Ureter (tissue), 1 donor: ENCODE data around the gene MAGOH. TPM values are rescaled to one million over a fixed set of nuclear protein-coding genes. Genes with fewer than 3 reads are reported as not detected.
"Not testable (repeated sequence)": the region's sequence is repeated elsewhere in the genome, so short reads cannot be mapped to it uniquely, and the experiment has no call there.

Source experiments
- DNase-seq: peaks from one replicate; pipeline ENCODE4 v3.0.0-alpha.2; 2020; ENCODE audit warnings: low spot score
- total RNA-seq: library from RNA; stranded (reverse); gene quantifications from one replicate; pipeline ENCODE4 v1.2.4, GENCODE V29; 2023
- donor health status: DM: yes; HTN: yes; CAD: no.

Gene MAGOH
- total RNA-seq, 1 donor from 2014 or later, result 36.0 TPM

DNA sequence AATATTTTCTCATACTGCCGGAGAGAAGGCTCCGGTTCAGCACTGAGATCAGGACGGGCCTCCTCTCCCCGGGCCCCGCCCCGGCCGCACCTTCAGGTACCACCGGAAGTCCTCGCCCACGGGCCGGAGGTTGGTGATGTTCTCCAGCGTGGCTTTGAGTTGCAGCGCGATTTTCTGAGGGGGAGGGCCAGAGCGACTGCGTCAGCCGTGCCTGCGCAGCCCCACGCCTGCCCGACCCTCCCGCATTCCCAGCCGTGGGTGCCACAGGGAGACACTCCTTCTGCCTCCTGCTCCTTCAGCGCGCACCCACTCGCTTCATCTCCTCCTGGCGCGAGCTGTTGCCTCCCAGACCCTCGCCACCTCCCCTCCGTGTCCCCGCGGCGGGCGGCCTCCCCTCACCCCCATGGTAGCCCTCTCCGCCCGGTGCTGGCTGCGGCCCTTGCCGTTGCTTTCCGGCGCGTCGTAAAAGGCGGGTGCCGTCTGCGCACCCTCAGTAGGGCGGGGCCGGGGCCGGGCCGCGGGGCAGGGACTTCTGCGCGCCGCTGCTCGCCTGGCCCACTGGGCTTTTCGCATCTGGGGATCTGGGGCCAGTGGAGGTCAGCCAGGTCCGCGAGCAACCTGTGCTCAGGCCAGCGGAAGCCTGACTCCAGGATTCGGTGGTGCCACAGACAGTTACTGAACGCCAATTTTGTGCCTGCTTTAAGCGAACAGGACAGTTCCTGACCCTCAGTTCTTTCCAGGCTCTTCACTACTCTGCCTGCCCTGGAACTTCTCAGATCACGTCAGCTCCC lies 18.0 kb downstream of the MAGOH start, which contains the start of gene CZIB:
Gene CZIB (minus strand): TSS at position 464 of the 791 bp plus-strand sequence. CDS start 59 bp downstream, at position 405.
- DNase-seq, result peak; percentile 95

DNA sequence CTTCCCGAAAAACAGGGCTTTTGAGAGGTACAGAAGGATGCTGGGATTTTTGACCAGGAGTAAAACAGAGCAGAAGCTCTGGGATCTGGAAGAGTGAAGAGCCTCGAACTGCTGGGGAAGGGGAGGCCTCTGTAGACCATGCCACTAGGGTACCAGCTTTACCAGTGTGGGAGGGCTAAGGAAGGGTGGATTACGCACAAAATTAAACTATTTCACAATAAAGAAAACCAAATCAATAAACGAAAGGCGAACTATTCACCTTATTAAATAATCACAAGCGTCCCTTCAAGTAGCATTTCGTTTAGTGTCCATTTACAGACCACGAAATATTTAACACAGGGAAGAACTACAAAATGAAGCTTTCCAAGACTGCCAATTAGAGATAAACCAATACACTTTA lies 18.6 kb downstream of the MAGOH start:
- no peak for DNase-seq

DNA sequence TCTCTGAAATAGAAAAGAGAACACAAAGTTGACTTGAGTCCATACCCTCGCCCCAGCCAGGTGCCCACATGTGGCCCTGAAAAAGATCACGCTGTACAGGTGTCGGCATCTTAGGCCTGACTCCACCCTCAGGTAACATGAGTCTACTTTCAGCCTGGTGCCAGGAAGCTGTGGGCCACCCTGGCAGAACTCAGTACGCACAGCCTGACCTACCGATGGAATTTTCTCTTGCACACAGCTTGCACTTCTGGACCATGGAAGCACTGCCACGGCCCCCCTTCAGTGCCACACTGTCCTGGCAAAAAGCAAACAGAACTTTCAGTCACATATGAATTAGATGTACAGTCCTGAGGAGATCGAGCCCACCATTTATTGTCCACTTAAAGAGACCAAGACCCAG lies 20.1 kb downstream of the MAGOH start:
- DNase-seq, result no peak

DNA sequence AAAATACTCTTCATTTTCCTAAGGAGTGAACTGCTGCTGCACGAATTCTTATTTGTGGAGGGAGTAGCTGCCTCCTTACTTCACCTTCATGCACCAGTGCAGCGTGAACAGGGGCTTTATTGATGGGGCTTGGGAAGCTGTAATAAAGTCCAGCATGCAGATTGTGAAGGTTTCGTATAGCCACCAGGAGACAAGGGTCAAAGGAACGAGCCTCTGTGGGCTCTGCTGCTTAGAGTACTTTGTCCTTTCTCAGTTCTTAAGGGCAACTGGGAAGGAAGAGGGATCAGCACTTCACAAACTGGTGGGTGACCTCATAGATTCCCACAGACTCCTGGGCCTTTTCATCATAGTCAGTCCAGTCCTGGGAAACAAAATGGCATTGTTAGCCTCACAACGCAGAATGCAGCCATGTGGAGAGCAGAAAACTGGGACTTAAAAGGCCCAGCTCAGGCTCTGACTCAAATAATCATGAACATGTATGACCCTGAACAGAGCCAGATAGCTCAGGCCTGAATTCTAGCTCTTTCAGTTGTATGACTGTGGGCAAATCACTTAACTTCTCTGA lies 23.9 kb downstream of the MAGOH start:
- no peak for DNase-seq

DNA sequence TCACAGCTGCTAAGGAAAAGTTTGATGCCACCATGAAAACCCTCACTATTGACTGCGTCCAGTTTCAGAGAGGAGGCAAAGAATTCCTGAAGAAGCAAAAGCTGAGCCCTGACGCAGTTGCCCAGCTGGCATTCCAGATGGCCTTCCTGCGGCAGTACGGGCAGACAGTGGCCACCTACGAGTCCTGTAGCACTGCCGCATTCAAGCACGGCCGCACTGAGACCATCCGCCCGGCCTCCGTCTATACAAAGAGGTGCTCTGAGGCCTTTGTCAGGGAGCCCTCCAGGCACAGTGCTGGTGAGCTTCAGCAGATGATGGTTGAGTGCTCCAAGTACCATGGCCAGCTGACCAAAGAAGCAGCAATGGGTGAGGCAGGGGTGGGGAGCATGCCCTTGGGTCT lies 27.4 kb downstream of the MAGOH start:
- DNase-seq, result no peak

DNA sequence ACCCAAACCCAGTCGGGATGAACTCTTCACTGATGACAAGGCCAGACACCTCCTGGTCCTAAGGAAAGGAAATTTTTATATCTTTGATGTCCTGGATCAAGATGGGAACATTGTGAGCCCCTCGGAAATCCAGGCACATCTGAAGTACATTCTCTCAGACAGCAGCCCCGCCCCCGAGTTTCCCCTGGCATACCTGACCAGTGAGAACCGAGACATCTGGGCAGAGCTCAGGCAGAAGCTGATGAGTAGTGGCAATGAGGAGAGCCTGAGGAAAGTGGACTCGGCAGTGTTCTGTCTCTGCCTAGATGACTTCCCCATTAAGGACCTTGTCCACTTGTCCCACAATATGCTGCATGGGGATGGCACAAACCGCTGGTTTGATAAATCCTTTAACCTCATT lies 28.0 kb downstream of the MAGOH start:
- no peak for DNase-seq

DNA sequence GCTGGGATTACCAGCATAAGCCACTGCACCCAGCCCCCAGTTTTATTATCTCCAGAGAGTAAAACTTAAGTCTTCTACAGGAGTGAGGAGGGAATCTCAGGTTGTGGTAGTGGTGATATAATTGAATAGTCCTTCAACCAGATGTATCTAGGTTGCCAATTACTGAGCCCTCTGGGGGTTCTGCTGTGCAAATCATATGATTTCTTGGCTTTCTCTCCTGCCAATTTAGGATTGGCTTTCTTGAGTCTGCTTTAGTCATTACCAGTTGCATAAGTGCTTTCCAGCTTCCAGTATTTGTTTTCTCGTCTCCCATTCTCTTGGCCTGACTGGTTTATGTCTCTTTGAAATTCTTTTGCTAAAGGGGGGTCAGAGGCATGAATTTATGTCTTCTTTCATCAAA lies 30.6 kb downstream of the MAGOH start:
- DNase-seq, result no peak

DNA sequence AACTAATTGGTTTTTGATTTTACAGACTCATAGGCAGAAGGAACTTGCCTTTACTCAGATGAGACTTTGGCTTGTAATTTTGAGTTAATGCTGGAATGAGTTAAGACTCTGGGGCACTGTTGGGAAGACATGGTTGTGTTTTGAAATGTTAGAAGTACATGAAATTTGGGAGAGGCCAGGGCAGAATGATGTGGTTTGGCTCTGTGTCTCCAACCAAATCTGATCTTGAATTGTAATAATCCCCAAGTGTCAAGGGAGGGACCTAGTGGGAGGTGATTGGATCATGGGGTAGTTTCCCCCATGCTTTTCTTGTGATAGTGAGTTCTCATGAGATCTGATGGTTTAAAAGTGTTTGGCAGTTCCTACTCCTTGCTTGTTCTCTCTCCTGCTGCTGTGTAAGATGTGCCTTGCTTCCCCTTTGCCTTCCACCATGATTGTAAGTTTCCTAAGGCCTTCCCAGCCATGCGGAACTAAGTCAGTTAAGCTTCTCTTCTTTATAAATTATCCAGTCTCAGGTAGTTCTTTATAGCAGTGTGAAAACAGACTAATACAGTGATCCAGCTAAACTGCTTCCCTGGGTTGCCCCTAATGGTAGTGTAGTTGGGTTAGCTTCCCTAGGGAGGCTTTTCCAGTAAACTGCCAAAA lies 31.5 kb downstream of the MAGOH start:
- DNase-seq, result no peak

DNA sequence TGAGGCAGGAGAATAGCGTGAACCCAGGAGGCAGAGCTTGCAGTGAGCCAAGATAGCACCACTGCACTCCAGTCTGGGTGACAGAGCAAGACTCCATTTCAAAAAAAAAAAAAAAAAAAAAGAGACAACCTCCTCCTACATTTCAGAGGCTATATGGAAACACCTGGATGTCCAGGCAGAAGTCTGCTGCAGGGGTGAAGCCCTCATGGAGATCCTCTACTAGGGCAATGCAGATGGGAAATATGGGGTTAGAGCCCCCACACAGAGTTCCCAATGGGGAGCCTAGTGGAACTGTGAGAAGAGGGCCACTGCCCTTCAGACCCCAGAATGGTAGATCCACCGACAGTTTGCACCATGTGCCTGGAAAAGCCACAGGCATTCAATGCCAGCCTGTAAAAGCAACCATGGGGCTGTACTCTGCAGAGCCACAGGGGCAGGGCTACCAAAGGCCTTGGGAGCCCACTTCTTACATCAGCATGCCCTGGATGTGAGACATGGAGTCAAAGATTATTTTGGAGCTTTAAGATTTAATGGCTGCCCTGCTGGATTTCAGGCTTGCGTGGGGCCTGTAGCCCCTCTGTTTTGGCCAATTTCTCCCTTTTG lies 32.1 kb downstream of the MAGOH start:
- DNase-seq, result not testable (repeated sequence)

DNA sequence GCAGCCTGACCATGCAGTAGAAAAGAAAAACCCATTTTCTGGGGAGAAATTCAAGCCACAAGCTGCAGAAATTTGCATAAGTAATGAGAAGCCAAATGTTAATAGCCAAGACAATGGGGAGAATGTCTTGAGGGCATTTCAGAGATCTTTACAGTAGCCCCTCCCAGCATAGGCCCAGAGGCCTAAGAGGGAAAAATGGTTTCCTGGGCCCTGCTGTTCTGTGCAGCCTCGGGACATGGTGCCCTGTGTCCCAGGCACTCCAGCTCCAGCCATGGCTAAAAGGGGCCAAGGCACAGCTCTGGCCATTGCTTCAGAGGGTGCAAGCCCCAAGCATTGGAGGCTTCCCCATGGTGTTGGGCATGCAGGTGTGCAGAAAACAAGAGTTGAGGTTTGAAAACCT lies 32.8 kb downstream of the MAGOH start:
- DNase-seq, result not testable (repeated sequence)

DNA sequence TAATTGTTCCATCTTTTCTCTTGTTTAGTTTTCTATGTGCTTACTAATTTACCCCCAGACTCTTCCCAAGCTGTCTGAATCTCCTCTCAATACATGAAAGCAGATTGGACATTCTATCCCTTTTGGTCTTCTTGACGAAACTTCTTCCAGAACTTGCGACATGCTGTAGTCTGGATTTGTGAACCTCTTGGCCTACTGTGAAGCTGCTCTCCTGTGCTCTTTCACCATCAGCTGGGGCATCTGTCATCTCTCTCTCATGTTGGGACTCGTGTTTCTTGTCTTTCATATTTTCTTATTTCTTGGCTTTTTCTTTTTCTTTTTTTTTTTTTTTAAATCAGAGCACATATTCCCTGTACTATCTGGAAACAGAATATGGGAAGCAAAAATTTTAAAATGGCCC lies 34.9 kb downstream of the MAGOH start:
- DNase-seq, result no peak

DNA sequence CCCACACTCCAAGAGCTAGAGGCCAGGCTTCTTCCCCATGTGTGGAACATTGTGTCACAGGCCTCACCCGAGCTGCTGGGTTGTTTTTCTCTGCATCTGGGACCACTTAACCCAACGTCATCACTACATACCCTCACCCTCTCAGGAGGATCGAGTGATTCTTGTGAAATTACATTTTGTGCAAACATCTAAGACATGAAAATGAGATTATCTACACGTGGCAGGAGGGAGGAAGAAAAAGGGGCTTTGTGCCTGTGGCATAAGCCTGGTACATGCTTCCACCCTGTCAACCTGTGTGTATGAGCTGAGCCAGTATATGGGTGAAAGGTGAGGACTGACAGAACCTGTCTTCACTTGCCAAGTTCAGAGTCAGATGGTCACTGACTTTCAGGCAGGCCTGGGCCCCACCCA lies 40.1 kb downstream of the MAGOH start:
- no peak for DNase-seq

DNA sequence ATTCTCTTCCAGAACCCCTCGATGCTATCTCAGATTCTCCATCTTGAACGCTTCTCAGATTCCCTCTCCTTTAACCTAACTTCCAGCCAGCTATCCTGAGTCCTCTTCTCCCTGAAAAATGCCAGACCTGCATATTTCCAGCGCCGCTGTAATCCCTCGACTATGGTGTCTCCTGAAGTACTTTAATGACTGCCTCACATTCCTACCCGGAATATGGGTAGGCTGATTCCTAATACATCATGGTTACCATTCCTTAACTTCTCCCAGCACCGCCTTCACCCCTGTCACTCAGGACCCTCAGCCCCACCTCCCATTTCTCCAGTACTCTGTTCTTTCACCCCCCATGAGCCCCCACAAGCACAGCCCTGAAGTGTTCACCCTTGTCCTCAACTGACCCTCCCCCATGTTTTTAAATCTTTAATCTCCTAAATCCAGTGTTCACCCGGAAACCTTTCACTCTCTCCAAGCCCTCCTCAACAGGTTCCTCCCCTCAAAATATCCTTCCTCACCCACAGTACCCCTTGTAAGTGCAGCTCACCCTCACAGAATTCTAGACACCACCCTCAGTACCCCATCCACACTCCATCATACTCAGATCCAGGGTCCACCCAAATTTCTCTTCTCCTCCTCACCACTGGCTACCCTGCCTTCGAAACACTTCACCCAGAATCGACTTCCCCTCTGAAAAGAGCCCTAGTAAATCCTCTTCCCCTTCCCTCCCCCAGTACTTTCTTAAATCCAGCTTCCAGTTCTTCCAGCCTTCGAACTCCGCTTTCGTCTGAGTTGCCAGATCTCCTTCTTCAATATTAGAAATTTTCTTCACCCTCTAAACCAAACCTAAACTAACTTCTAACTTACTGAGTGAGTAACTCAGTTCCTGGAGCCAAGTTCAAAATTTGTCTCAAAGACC lies 40.8 kb downstream of the MAGOH start:
- DNase-seq, result no peak

DNA sequence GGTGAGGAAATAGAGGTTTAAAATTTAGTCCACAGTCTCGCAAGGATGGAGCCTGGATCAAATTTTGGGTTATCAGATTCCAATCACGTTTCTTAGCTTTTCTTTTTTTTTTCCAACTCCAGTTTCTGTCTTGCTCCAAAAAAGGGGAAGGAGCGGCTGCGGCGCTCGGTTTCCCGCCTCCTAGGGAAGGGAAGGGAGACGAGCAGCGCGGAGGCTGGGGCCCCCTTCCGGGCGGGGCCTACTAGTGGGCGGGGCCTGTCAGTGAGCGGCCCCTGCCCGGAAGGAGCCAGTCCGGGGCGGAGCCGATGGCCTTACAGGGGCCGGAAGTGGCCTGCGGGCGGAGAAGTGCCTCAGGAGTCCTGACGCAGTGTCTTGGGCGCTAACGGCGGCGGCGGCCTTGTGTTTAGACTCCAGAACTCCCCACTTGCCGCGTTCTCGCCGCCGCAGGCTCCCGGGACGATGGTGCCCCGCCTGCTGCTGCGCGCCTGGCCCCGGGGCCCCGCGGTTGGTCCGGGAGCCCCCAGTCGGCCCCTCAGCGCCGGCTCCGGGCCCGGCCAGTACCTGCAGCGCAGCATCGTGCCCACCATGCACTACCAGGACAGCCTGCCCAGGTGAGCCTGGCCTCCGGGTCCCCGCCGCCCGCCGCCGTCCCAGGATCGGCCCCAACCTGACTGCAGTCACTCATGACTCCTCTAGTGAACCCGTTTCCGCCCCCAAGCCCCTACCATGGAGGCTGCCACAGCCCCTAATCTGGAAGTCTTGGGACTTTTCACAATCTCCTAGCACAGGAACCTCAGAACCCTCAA lies 41.6 kb downstream of the MAGOH start, which contains the start of gene CPT2:
Gene CPT2 (plus strand): TSS at position 340 of the 806 bp plus-strand sequence. CDS start 120 bp downstream, at position 460.
- peak; percentile 94 for DNase-seq

DNA sequence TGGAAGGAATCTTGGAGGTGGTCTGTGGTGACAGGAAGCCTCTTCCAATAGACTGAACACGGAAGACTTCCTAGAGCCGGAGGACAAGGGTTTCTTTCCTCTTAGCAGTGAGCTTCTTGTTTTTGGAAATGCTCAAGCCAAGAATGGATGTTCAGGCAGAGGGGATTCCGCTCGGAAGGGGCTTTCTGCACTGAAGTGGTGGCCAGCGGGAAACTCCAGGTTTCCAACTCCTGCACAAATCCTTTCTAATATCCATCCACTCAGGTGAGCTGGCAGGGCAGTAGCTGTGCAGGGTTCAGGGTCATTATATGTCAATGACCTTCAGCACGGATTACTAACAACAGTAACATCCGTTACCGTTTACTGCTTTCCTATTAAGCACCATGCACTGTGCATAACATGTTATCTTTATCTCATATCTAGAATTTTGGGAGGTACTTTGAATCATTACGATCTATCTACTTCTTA lies 42.3 kb downstream of the MAGOH start:
- DNase-seq, result no peak

DNA sequence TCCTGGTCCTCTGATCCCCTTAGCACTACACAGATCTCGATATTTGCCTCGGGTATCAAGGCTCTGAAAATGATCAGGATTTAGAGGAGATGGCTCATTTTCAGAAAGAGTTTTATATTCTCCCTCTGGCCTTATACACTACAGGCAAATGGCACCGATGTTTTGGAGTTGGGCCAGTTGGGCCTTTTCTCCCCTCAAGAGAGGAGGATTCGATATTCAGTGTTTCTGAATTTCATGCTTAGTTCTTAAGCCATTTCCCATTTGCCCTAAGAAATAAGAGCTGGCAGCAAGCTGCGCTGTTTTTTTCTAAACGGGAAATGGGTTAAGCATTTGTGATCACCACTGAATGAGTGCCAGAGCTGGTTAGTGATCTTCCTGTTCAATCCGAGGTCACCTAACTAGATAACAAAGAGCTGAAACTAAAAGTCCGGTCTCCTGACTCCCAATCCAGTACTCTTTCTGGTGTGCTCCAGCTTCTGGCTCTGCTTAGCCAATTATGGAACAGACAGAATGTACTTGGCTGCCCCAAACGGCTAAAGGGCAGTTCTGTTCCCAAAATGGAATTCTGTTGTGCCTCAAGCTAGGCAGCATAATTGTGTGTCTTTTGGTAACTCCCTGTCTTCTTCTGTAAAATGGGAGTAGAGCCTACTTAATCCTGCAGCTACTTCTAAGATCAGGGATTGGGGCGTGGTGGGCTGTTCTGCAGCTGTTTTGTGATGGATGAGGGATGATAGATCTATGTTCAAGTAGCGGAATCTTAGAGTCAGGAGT lies 42.9 kb downstream of the MAGOH start:
- no peak for DNase-seq

DNA sequence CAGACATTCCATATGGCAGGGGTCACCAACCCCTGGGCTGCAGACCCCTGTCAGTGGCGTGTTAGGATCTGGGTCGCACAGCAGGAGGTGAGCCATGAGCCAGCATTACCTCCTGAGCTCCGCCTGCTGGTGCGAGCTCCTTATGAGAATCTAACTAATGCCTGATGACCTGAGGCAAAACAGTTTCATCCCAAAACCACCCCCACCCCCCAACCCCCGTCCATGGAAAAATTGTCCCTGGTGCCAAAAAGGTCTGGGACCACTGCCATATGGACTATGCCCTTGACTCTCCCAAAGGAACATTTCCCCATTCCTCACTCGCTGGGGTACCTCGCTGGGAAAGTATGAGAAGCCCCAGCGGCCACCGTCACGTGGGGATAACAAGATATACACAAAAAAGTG lies 48.1 kb downstream of the MAGOH start:
- no peak for DNase-seq

DNA sequence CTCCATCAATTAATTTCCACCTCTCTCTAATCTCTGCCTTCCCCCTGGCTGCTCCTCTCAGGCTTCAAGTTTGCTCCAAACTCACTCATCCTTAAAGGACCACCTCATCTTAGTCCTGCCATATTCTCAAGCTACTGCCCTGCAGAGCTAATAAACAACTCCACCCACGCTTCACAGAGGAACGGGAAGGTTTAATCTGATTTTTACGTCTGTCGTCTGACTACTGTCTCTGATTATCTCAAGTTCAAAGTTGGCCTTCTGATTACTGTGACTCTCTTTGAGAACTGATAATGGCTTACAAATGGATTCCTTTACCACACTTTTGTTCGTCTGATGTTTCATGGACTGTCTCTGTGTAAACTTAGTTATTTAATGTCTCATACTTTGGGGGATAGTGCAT lies 49.3 kb downstream of the MAGOH start:
- DNase-seq, result no peak

DNA sequence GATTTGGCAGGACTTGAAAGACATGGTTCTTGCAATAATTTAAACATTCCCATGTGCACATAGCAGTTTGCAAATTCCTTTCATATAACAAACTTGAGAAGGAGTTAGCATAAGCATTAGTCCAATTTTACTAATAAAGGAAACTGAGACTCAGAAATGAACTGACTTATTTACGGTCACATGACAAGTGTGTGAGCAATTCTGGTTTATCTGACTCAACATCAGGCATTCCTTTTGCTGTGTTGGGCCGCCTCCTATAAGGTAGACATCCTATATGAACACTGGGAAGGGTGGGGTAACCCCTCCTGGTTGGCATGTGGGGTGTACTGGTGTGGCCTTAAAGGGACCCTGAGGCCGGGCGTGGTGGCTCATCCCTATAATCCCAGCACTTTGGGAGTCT lies 50.2 kb downstream of the MAGOH start:
- DNase-seq, result no peak

DNA sequence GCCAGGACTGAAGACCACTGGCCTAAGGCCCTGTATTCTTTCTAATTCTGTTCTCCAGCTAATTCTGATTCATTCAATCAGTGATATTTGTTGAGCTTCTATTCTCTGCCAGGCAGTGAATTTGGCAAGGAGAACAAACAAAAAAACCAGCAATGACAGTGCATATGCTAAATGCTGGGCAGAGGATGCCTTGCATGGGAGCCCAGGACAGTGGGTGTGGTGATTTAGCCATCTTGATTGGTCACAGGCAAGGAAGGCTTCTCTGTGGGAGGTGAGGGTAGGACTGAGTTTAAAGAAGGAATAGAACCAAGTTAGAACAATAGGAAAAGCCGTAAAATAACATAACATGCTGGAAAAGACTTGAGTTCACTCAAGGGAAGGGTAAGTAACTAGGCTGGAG lies 50.9 kb downstream of the MAGOH start:
- DNase-seq, result no peak
